ENCODE results near the gene TMEM141.

Gene TMEM141

GRCh38 chr9:136790640-136791515 is at the start of gene TMEM141:
Gene TMEM141, plus strand, starts transcription at chr9:136791344. Its CDS starts 27 bp downstream, at chr9:136791371.
- H3K4me1 ChIP-seq (ENCODE audit: insufficient read depth, low read length), result peaks cover 34% of the 10 kb centered on the region
- H4K20me1 ChIP-seq (ENCODE audit: insufficient read depth, low read length), result peaks cover 11% of the 10 kb centered on the region; the same call in 1 of the 2 replicates
- DNase-seq (peak; percentile 100), ATAC-seq (ENCODE audit: insufficient read depth, low read depth) (peak; percentile 88)
- peak within 1 kb of the TSS; percentile 90 for H3K9ac ChIP-seq (ENCODE audit: low read depth, low read length)
- H3K36me3 ChIP-seq (ENCODE audit: insufficient read depth, low read length), result peaks cover 8% of the 10 kb centered on the region; the same call in 1 of the 2 replicates
- no peaks in the 10 kb centered on the region for H3K27me3 ChIP-seq (ENCODE audit: insufficient read depth, low read length, poor library complexity)
- peak within 1 kb of the TSS; percentile 79 for H2AFZ ChIP-seq (ENCODE audit: low read depth, low read length)
- peaks cover 4% of the 10 kb centered on the region; the same call in 1 of the 2 replicates for H3K79me2 ChIP-seq (ENCODE audit: insufficient read depth, low read length)
- peak within 1 kb of the TSS; percentile 97 for H3K4me2 ChIP-seq (ENCODE audit: insufficient read depth, low read length)
- peak within 1 kb of the TSS; percentile 70 to 92 for H3K4me3 ChIP-seq (ENCODE audit: low read depth in 1 of 2, low read length in 2 of 2)
- no peaks in the 10 kb centered on the region for H3K9me3 ChIP-seq (ENCODE audit: insufficient read depth, low read length, severe bottlenecking)
- no peak for TF ChIP-seq CTCF (IDR thresholded peaks at IDR 0.05; ENCODE audit: borderline replicate concordance, extremely low read depth, low read length, poor library complexity, severe bottlenecking)
- peak within 1 kb of the TSS; percentile 87 for H3K27ac ChIP-seq (ENCODE audit: low read length)

- Histone ChIP-seq H3K4me1 (ENCODE audit: insufficient read depth, low read length) (peaks cover 4% of the 10 kb centered on the region; the same call in 1 of the 2 replicates), H3K27me3 (ENCODE audit: insufficient read depth, low read length, poor library complexity) (peaks cover 7% of the 10 kb centered on the region), H3K4me3 (ENCODE audit: low read depth in 1 of 2, low read length in 2 of 2) (no peak overlapping the region), H3K9me3 (ENCODE audit: insufficient read depth, low read length, severe bottlenecking) (no peaks in the 10 kb centered on the region), H3K36me3 (ENCODE audit: insufficient read depth, low read length) (no peaks in the 10 kb centered on the region), H3K27ac (ENCODE audit: low read length) (no peak overlapping the region), H3K9ac (ENCODE audit: low read depth, low read length) (no peak overlapping the region), H3K4me2 (ENCODE audit: insufficient read depth, low read length) (no peak overlapping the region), H2AFZ (ENCODE audit: low read depth, low read length) (no peak overlapping the region), H3K79me2 (ENCODE audit: insufficient read depth, low read length) (no peaks in the 10 kb centered on the region), H4K20me1 (ENCODE audit: insufficient read depth, low read length) (no peaks in the 10 kb centered on the region; the same call in 1 of the 2 replicates)
- DNase-seq (no peak), ATAC-seq (ENCODE audit: insufficient read depth, low read depth) (no peak)
- TF ChIP-seq CTCF (IDR thresholded peaks at IDR 0.05; ENCODE audit: borderline replicate concordance, extremely low read depth, low read length, poor library complexity, severe bottlenecking), result no peak
Measured at GRCh38 chr9:136741883-136742571, 49.1 kb upstream of the TMEM141 start.

DNA sequence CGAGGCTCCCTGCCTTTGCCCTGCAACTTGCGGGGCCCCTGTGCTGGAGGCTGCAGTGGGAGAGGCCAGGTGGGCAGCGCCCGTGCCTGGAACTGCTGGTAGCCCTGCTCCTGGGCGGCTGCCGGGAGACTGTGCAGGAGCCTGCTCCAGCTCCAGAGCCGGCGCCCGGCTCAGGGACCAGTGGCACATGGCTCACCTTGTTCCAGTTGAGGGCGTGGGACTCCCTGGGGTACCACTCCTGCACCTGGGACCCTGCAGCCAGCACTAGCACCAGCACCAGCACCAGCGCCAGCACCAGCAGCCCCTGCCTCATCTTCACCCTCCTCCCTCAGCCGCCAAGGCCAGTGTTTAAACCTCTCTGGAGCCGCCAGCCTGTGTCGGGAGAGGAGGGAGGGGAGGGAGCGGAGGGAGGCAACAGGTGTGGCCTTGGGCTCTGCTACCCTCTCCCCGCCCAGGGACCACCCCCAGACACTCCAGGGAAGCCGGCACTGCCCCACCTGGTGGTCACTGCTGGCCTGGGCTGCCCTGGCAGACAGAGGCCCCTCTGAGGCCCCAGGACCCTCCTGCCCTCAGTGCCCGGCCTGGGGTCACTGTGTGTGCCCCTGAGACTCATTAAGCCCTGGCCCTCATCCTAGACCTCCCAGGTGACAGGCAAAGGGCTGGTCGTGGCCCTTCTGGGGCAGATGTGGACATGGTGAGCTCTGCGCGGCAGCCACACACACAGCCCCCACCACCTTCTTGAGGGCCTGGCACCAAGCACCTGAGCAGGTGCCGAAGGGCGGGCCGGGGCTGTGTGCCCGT is 48.4 kb upstream of the TMEM141 start, which contains the start of gene LCN10:
Gene LCN10 (minus strand): TSS at position 350 of the 801 bp plus-strand sequence. CDS start 37 bp downstream, at position 313.
- peaks cover 7% of the 10 kb centered on the region for H3K27me3 ChIP-seq (ENCODE audit: insufficient read depth, low read length, poor library complexity)
- H3K79me2 ChIP-seq (ENCODE audit: insufficient read depth, low read length), result no peaks in the 10 kb centered on the region
- H3K9me3 ChIP-seq (ENCODE audit: insufficient read depth, low read length, severe bottlenecking), result no peaks in the 10 kb centered on the region
- no peaks in the 10 kb centered on the region for H3K36me3 ChIP-seq (ENCODE audit: insufficient read depth, low read length)
- ATAC-seq (ENCODE audit: insufficient read depth, low read depth), result no peak
- H3K4me1 ChIP-seq (ENCODE audit: insufficient read depth, low read length), result peaks cover 4% of the 10 kb centered on the region; the same call in 1 of the 2 replicates
- H4K20me1 ChIP-seq (ENCODE audit: insufficient read depth, low read length), result no peaks in the 10 kb centered on the region; the same call in 1 of the 2 replicates
- no peak within 1 kb of the TSS for H3K4me2 ChIP-seq (ENCODE audit: insufficient read depth, low read length)
- H3K4me3 ChIP-seq (ENCODE audit: low read depth in 1 of 2, low read length in 2 of 2), result no peak within 1 kb of the TSS
- DNase-seq, result no peak
- H3K9ac ChIP-seq (ENCODE audit: low read depth, low read length), result no peak within 1 kb of the TSS
- no peak within 1 kb of the TSS for H3K27ac ChIP-seq (ENCODE audit: low read length)
- no peak for TF ChIP-seq CTCF (IDR thresholded peaks at IDR 0.05; ENCODE audit: borderline replicate concordance, extremely low read depth, low read length, poor library complexity, severe bottlenecking)
- TF ChIP-seq EZH2 (IDR thresholded peaks at IDR 0.05; ENCODE audit: borderline replicate concordance, low read depth, low read length, severe bottlenecking), result no peak
- no peak within 1 kb of the TSS for H2AFZ ChIP-seq (ENCODE audit: low read depth, low read length)
